C4-2B (cell line): ENCODE data around the gene NLRP5.

Experiments
- CTCF ChIP-seq: fragments of 450-650 bp; conservative IDR thresholded peaks from 2 replicates; pipeline ENCODE4 v1.5.1; 2017; ENCODE audit warnings: mild to moderate bottlenecking
- ZFX ChIP-seq: fragments of 450-650 bp; IDR thresholded peaks from 2 replicates; pipeline ENCODE4 v1.6.1; 2017

GRCh38 chr19:56015756-56016155, 29.2 kb downstream of the NLRP5 start:
- no peak for TF ChIP-seq CTCF
- no peak for TF ChIP-seq ZFX
